NCI-H524 (cell line): ENCODE data around the gene MTA2.

Source experiments
- DNase-seq, 2 experiments: peaks; one replicate each; lab custom pipeline; 2025; lab: John Stamatoyannopoulos, UW

The MTA2 gene

DNA sequence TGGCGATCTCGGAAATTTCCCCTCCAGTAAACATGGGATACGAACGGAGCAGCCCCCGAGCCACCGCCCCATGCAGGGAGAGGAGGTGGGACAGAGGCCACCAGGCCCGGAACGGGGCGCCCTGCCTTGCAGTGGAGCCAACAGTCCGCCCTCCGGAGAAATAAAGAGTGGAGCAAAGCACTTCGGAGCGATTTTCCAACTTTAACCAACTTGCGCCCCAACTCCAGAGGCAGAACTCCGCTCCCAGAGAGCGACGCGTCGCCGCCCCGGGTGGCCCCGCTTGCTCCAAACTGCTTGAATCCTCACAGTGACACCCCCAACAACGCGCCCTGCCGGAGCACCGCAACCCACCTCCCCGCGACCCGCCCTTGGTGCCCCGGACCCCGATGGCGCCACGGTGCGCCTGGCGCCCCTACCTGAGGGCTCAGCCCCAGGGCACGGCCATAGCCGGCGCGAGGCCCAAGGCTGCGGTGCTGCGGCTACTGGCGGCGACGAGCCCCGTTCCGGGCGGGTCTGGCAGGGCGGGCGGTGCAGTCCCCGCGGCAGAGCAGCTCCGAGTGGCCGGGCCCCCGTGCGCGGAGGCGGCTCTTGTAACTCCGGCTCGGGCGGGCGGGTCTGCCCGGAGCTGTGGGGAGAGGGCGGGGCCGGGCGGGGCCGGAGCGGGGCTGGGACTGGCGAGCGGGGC lies 55.3 kb downstream of the MTA2 start, which contains the start of gene AHNAK:
AHNAK (minus strand) TSS at position 563 of the 685 bp plus-strand sequence. CDS start 10,708 bp downstream, outside the sequence.
- peak in 1 of 2 experiments; percentile 24 for DNase-seq

DNA sequence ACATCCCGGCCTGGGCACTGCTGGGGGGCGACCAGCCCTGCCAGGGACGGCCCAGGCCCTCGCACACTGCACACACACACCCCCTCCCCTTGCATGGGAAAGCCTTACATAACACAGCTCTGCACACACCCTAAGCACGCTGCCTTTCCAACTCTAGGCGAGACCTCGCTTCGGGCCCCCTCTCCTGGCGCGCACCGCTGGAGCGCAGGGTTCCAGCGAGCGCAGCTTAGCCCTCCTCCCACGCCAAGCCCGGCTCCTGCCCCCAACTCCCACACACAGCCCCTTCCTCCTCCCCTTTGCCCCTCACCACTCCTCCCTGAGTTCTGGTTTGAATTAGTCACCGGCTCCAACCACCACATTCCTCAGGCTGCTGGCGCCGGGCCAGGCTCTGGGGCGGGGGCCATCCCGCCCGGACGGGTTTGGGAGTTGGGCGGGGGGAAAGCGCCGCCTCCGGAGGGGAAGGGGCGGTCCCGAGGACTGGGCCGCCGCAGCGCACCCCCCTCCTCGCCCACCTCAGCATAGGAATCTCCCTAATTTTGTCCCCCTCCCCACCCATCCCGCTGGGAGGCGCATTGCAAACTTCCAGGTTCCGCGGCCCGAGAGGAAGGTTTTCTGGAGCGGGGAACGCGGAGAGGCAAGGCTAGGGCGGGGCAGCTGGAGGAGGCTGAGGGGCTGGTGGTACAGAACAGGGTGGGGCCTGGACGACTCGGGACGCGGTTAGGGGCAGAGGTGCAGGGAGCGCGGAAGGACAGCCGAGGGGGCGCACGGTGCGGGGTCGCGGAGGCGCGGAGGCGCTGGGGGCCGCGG lies 56.0 kb downstream of the MTA2 start:
- DNase-seq, result peak in 1 of 2 experiments; percentile 40

DNA sequence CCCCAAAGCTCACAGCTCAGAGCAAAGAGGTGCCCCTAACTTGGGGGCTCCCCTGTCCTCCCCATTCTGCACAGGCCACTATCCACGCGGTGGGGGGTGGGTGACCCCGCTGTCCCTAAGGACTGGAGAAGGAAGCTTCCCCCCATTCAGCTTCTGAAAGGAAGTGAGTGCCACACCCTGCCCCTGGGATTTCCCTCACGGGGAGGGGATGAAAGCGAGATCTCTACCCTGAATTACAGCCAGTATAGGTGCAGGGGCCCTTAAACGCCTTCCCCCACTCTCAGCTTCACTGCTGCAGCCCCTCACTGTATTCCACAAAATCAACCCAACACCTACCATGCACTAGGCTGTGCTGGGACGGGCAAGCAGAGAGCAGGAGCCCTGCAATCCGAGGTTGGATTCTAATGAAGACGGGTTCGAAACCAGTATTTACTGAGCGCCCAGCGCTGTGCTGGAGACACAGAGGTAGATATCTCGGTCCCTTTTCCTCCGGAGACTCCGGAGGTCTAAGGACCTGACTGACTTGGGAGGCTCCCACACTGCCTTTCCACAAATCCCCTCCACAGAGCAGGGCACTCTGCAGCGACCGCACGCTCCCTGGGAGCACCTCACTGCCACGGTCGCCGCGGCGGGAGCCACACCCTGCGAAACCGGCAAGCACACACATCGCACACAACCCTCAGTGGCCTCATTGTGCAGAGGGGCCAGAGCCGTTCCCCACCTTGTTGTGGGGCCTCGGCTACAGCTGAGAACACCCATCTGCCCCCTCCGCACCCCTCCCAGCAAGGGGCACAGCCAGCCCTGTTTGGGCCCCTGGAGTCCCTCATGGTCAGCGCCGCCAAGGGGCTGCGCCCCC lies 56.9 kb downstream of the MTA2 start:
- no peak for DNase-seq

DNA sequence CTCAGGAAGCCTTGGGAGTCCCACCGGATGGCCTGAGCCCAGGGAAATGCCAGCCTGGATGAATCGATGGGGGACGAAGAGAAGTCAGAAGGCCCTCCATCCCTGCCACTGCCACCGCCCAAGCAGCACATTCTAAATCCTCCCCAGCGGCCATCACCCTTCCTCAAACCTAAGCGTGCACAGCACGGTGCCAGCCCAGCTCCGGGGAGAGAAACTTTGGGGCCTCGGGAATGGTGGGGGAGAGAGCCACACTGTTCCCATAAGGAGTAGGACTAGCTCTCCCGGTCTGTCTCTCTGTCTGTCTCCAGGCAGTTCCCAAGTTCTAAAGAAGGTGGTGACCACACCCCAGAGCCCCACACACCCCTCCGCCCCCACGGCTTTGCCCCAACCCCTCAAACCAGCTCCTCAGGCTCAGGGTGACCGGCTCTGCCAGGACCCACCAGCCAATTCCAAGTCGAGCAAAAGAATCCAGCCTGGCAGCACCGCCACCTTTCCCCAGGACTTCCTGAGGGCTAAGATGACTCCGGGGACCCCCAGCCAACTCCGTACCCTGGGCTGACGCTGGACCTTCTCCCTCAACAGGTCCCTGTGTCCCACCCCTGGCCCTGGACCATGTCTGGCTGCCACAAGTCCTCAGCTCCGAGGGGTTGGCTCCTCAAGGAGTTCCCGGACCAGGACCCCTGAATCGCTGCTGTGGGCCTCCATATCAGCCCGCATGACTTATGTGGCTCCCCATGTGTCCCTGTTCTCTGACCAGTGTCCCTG lies 57.8 kb downstream of the MTA2 start:
- DNase-seq, result no peak
